K562 (cell line): ENCODE measurements around the gene ST3GAL5. TPM values are rescaled to one million over a fixed set of nuclear protein-coding genes. Genes with fewer than 3 reads are reported as not detected.
A peak's percentile ranks its signal among the peaks of the same experiment; 100 is the strongest.

ENCODE experiments used
- BHLHE40 ChIP-seq: IDR thresholded peaks from 2 replicates; pipeline ENCODE4 v1.6.1; 2011; ENCODE audit warnings: low read length, improper control_type of control experiment
- CBFA2T3 ChIP-seq: fragments of 450-650 bp; IDR thresholded peaks from 2 replicates; pipeline ENCODE4 v1.6.1; 2017
- DMBX1 ChIP-seq: fragments of 250-450 bp; sonication (Bioruptor Pico); IDR thresholded peaks from 2 replicates; pipeline ENCODE4 v1.8.0; 2022; ENCODE audit warnings: inconsistent platforms, mild to moderate bottlenecking, moderate library complexity, borderline replicate concordance
- FOXP1 ChIP-seq: sonication (generic); formaldehyde crosslinking; IDR thresholded peaks from 2 replicates; pipeline ENCODE4 v1.8.0; 2022; ENCODE audit warnings: mild to moderate bottlenecking, missing genetic modification reagents
- FUS ChIP-seq: fragments of 200-400 bp; formaldehyde crosslinking; optimal IDR thresholded peaks from 2 replicates; pipeline ENCODE3; 2017; ENCODE audit warnings: low read depth, low read length
- GTF3C2 ChIP-seq: IDR thresholded peaks from 3 replicates; pipeline ENCODE4 v1.6.1; 2011; ENCODE audit warnings: borderline replicate concordance, mild to moderate bottlenecking, moderate library complexity; ENCODE audit not compliant: insufficient read length; ENCODE audit errors: extremely low read depth
- KDM5B ChIP-seq: fragments of 200-600 bp; sonication (generic); IDR thresholded peaks from 2 replicates; pipeline ENCODE4 v1.6.1; 2012; ENCODE audit warnings: low read depth, mild to moderate bottlenecking, moderate library complexity, low read length, control low read depth, inconsistent platforms; ENCODE audit not compliant: insufficient replicate concordance
- RBFOX2 ChIP-seq: fragments of 200-400 bp; formaldehyde crosslinking; IDR thresholded peaks from 2 replicates; pipeline ENCODE4 v1.6.1; 2017; ENCODE audit warnings: low read depth, mild to moderate bottlenecking, low read length, moderate library complexity
- ZFP91 ChIP-seq: sonication (generic); formaldehyde crosslinking; IDR thresholded peaks from 2 replicates; pipeline ENCODE4 v1.8.0; 2022; ENCODE audit warnings: mild to moderate bottlenecking, missing genetic modification reagents
- ZNF121 ChIP-seq: sonication (generic); formaldehyde crosslinking; conservative IDR thresholded peaks from 2 replicates; pipeline ENCODE4 v1.8.0; 2022; ENCODE audit warnings: missing genetic modification reagents
- ZNF212 ChIP-seq: fragments of 450-650 bp; formaldehyde crosslinking; IDR thresholded peaks from 2 replicates; pipeline ENCODE4 v1.4.0; 2020; ENCODE audit warnings: mild to moderate bottlenecking
- ZNF318 ChIP-seq, 2 experiments: fragments of 450-650 bp; IDR thresholded peaks; 2 replicates each; pipeline ENCODE4 v1.6.1; 2016; ENCODE audit warnings: mild to moderate bottlenecking in 2 of 2, borderline replicate concordance in 1 of 2, low read depth in 1 of 2, moderate library complexity in 1 of 2
- ZNF57 ChIP-seq: fragments of 450-650 bp; formaldehyde crosslinking; IDR thresholded peaks from 2 replicates; pipeline ENCODE4 v1.4.0; 2020; ENCODE audit warnings: mild to moderate bottlenecking, moderate library complexity
- polyA plus RNA-seq, 8 experiments: library from polyadenylated mRNA; depleted of rRNA in 4 of 8; stranded (reverse) in 5 of 8; unstranded in 3 of 8; fragments of >200 nt; fragmentation: Nextera tagmentation in 2 of 8; fragmentation: Illumina TruSeq in 1 of 8; extraction: Ambion mirVana in 2 of 8; extraction: Trizol in 1 of 8; gene quantifications; 2 replicates each; pipeline versions ENCODE4 v1.2.1 to v1.2.3, GENCODE V29; 2011 to 2014; ENCODE audit warnings: inconsistent platforms in 1 of 8, missing spikeins in 1 of 8
- total RNA-seq, 7 experiments: library from RNA; depleted of rRNA in 6 of 7; stranded (reverse); fragments of >200 nt in 6 of 7; fragmentation: Illumina TruSeq in 2 of 7; extraction: Trizol in 2 of 7; gene quantifications; 2 replicates each; pipeline versions ENCODE4 v1.2.1 to v1.2.3, GENCODE V29; 2011 to 2021; ENCODE audit warnings: low replicate concordance in 1 of 7

Gene ST3GAL5
- total and polyA plus RNA-seq, 9 of the 15 experiments (the other 6 are each of a cell fraction or from before 2014, with no cell fraction given): 1.6 to 10.0 (median 4.2) TPM

DNA sequence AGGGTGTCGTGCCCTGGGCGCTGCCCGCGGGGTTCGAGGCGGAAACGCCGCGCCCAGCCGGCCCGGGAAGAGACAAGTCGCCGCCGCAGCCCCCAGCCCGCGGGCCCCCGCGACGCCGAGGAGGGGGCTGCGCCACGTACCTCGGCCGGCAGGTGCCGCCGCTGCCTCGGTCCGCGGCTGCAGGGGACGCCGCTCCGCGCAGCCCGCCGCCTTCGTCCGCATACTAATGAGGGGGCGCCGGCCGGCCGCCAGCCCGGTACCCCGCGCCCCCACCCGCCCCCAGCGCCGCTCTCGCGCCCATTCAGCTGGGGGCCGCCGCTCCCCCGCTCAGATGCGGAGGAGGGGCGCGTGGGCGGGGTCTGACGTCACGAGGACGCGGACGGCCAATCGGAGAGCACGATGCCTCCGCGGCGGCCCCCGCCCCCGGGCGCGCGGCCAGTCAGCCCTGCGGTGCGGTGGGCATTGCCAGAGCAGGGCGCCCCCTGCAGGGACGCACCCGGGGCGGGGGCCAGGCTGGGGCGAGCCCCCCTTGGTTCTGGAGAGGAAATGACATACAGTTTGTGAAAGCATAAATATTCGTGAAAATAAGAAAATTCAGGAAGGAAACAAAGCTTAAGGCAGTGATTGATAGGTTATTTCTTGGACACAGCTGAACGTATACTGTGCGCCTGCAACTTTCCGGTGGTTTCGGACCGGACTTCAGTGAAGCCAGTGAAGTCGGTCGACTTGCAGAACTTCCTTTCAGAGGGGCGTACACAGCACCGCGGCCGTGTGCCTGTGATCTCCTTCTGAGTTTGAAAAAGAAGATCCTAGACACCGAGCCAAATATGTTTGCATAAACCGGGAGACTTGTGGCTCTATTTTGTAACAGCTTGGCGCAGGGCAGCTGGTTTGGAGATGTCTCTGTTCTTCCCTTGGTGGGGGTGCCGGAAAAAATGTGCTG lies at the start of gene ST3GAL5 (continued):
- no peak for TF ChIP-seq FOXP1 (CRISPR knock-in tag)
- TF ChIP-seq CBFA2T3: 0 out of 2 replicates have a peak, but pooled peaks have one; percentile 7
- TF ChIP-seq ZNF121: no peak
- no peak for TF ChIP-seq FUS
- TF ChIP-seq RBFOX2: peak; percentile 66
- no peak for TF ChIP-seq KDM5B
- peak; percentile 5; the same call in 1 of the 2 replicates for TF ChIP-seq BHLHE40
- TF ChIP-seq ZNF318 (IDR thresholded peaks at IDR 0.05; ENCODE audit: borderline replicate concordance in 1 of 2, low read depth in 1 of 2): no peak
- no peak; the same call in 1 of the 2 replicates for TF ChIP-seq DMBX1 (CRISPR knock-in tag)
- no peak for TF ChIP-seq ZNF212
- TF ChIP-seq ZNF57 (CRISPR knock-in tag): no peak
- no peak for TF ChIP-seq GTF3C2
- TF ChIP-seq ZFP91 (CRISPR knock-in tag): no peak
